Nucleus accumbens (tissue), 56 donors: ENCODE results near the gene PTCRA.
A peak's percentile ranks its signal among the peaks of the same experiment; 100 is the strongest.
"Not testable (repeated sequence)": the region's sequence is repeated elsewhere in the genome, so short reads cannot be mapped to it uniquely, and the experiment has no call there.

Experiments
- DNase-seq, 56 donors: peaks; one replicate each; lab custom pipeline; 2025; lab: John Stamatoyannopoulos, UW

The PTCRA gene, protein sequence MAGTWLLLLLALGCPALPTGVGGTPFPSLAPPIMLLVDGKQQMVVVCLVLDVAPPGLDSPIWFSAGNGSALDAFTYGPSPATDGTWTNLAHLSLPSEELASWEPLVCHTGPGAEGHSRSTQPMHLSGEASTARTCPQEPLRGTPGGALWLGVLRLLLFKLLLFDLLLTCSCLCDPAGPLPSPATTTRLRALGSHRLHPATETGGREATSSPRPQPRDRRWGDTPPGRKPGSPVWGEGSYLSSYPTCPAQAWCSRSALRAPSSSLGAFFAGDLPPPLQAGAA

DNA sequence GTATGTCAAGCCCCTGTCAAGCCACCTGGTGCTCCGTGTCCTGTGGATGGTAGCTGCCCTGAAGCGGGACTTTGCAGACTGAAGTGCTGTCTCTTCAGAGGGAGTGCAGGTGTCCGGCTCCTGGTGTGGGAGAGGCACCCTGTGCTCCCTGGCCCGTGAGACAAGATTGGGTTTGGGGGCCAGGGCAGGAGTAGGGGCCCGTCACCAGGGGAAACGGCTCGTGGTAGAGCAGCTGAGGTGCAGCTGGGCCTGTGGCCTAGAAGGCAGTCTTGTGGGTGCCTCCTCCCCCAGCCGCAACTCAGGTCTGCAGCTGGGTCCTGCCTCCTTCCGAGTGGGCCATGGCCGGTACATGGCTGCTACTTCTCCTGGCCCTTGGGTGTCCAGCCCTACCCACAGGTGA is at the start of gene PTCRA:
Gene PTCRA (plus strand): TSS at position 322 of the 400 bp plus-strand sequence. CDS start 17 bp downstream, at position 339.
- DNase-seq: no peak

DNA sequence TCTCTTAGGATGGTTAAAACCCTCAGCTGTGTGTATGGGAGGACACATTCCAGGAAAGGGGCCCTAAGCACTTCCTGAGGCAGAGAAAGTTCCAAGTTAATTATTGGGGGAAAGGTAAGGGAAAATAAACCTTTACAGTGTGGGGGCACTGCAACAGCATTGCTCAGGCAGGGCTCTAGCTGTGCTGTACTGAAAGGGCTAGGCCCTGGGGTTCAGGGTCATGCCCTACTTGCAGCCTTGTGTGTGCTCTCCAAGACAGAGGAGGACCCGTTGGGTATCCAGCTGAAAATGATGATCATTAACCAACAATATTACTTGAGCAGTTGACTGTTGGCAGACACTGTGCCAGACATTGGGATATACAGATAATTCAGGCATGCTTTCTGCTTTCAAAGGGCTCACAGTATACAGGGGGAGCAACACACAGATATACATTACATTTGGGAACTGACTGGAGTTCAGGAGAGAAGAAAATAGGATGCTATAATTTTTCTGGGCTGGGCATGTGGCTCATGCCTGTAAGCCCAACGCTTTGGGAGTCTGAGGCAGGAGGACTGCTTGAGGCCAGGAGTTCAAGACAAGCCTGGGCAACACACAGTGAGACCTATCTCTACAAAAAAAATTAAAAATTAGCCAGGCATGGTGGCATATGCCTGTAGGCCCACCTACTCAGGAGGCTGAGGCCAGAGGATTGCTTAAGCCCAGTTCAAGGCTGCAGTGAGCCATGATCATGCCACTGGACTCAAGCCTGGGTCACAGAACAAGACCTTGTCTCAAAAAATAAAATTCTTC is 45.5 kb upstream of the PTCRA start:
- DNase-seq: no peak

DNA sequence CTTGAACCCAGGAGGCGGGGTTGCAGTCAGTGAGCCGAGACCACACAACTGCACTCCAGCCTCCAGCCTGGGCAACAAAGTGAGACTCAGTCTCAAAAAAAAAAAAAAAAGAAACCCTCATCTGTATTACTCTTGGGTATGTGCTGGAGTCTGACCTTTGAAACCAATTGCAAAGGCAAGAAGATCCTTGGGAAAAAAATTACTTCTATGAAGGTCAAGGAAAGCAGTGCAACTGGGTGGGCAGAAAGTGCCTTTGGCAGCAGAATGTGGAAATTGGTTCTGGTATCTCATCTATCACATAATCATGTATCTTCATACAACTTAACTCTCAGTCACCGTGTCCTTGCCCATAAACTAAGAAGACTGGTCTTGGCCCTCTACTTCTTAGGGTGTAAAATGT is 44.1 kb upstream of the PTCRA start:
- no peak for DNase-seq

DNA sequence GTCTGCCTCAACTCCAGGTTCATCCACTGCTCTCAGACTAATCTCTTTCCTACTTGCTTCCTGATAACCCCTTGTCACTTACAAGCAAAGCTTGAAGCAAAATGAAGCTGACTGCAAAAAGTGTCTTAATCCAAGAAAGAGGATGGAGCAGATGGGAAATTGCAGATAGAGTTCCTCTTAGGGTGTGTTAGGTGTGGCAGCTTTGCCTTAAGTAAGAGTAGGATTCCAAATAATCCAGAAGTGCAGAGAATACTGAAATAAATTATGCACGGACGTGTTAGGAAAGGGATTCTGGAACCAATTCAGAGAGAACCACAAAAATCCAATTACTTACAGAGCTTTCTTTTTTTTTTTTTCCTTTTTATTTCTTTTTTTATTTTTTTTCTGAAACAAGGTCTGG is 42.5 kb upstream of the PTCRA start:
- DNase-seq: no peak

DNA sequence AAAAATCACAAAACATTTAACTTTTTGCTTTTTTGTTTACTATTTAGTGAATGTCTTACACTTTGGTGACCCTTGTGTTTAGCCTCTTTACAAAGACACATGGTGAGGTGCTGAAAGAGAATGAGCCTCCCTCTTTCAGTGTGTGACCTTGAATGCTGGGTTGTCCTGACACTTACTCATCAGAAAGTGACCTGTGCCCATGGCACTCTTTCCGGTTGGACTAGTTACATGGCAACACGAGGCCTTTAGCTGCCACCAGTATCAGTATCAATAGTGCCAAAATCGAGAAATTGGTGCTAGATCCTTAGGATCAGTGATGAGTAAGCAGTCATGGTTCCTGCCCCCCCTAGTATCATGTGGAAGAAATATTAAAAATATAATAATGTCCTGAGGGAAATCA is 38.2 kb upstream of the PTCRA start:
- no peak for DNase-seq

DNA sequence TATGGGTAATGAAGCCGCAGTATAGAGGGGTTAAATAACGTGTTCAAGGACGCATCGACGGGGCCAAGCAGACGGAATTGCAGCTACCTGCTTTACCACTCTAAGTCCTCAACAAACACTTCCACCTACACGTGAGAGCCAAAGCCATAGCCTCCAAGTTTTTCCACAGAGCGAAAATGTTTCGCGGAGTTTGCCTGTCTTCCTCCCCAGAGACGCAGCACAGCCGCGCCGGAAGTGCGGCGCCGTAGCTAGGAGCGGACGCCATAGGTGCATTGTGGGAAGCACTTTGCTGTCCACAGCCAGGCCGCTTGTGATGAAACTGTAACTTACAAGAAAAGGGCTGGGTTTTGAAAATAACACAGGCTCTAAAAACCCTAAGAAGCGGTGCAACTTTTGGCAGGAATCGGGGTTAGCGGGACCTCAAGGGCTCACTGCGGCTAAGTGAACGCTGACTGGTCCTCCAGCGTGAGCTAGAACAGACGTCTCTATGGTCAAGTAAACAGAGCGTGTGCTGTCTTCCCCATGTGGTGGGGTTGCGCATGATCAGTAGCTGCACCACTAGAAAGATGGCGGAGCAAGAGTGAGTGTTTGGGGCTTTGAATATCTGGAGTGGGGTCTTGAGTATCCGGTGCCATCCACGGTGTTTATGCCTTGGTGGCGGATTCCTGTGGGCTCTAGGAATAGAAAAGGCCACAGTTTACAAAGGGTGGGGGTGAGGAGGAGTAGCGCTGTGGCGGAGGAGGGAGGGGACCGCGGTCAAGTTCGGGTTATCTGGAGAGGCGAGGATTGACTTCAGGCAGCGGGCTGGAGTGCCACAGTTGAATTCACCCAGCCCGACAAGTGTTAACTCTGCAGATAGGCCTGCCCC is 36.2 kb upstream of the PTCRA start, which contains the start of gene RPL7L1:
Gene RPL7L1 (plus strand): TSS at position 245 of the 868 bp plus-strand sequence. CDS start 295 bp downstream, at position 540.
- DNase-seq: peak; percentile 31 to 98 (median 91)

DNA sequence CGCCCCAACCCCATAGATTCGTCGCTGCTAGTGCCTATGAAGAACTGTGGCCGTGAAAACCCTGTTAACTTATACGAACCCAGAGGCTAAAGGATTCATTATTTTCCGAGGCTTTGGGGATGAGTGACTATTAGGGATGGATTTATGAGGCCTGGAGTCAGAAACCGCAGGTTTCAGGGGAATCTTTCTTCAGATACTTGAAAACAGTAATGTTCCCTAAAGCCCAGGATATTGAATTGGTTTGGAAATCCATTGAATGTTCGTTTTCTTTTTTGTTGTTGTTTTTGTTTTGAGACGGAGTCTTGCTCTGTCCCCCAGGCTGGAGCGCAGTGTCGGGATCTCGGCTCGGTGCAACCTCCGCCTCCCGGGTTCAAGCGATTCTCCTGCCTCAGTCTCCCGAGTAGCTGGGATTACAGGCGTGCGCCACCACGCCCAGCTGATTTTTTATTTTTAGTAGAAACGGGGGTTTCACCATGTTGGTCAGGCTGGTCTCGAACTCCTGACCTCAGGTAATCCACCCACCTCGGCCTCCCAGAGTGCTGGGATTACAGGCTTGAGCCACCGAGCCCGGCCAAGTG is 35.5 kb upstream of the PTCRA start:
- DNase-seq: not testable (repeated sequence)

DNA sequence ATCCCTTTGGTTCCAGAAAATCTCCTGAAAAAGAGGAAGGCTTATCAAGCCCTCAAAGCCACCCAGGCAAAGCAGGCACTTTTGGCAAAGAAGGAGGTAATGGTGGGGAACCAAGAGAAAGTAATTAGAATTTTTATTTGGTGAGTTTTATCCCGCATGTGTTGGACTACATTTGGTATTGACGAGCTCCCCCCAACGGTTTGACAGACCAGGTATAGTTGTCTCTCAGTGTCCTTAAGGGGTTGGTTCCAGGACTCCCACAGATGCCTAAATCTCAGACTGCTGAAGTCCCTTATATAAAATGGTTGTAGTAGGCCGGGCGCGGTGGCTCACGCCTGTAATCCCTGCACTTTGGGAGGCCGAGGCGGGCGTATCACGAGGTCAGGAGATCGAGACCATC is 35.0 kb upstream of the PTCRA start:
- not testable (repeated sequence) for DNase-seq

DNA sequence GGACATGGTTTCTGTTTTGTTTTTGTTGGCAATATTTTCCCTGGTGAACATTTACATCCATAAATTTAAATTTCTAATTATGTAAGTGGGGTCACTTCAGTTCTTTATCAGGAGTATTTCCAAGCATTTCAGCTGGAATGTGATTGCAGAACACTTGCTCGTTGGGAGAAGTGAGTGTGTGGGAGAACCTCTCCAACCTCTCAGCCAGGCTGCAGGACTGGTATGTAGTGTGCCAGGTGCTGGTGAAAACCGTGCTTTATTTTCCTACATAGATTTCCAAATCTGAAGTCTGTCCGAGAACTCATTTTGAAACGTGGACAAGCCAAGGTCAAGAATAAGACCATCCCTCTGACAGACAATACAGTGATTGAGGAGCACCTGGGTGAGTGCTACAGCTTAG is 30.2 kb upstream of the PTCRA start:
- no peak for DNase-seq

DNA sequence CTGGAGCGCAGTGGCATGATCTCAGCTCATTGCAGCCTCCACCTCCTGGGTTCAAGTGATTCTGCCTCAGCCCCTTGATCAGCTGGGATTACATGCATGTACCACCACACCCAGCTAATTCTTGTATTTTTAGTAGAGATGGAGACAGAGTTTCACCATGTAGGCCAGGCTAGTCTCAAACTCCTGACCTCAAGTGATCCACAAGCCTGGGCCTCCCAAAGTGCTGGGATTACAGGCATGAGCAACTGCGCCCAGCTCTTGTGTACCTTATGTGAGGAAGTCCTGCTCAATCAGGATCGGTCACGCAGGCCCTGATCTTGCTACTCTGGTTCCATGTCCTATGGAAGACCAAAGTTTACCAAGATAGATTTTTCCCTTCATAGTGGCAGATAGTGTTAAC is 27.7 kb upstream of the PTCRA start:
- not testable (repeated sequence) for DNase-seq

DNA sequence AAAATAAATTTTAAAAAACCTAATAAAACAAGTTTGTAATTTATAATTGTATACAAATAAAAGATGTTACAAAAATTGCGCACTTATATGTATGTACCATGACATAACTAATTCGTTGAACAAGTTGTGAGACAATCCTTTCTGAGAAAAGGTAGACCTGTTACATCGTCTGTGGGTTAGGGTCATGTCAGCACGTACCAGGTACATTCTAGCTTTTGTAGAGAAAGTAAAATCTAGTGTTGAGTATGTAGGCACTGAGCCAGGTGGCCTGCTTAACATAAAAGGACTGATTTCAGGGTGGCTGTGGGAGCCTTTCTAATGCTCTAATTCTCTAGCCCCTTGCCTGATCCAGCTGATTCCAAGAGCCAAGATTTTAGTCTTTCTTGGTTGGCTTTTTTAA is 26.0 kb upstream of the PTCRA start:
- DNase-seq: no peak

DNA sequence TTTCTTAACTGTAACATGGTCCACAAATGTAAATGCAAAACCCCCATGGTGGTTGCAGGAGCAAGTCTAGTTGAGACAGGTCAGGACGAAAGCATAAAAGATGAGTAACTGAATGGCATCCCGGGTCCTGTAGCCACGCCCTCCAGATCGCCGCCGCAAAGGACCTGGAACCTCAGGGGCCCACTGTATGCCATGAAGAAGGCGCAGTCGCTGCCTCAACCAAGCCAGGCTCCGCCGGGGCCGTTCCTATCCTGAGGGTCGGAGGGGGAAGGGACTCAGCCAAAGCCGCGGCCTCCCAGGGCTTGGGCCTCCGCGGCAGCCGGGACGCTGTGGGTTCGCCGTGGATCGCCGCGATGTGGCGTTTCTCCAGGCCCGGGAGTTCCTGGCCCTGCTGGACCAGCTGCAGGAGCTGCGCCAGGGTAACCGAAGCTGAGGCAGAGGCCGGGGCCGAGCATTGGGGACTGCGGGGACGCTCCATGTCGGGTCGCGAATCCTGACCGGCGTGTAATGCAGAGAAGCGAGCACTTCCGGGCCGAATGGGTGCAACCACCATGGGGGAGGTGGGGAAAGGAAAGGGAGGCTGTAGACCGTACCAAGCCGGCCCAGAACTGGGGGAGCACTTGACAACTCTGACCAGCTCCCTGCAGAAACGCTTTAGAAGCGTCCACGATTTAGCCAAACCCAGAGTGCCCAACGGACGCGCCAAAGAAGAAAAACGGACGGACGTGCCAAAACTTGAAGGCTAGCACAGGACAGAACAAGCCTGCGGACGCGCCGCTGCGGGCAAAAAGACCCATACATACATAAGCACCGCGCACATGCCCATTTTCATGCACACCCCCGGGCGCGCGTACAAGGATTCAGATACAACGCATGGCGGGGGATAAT is 25.3 kb upstream of the PTCRA start:
- DNase-seq: peak; percentile 41 to 96 (median 86)

DNA sequence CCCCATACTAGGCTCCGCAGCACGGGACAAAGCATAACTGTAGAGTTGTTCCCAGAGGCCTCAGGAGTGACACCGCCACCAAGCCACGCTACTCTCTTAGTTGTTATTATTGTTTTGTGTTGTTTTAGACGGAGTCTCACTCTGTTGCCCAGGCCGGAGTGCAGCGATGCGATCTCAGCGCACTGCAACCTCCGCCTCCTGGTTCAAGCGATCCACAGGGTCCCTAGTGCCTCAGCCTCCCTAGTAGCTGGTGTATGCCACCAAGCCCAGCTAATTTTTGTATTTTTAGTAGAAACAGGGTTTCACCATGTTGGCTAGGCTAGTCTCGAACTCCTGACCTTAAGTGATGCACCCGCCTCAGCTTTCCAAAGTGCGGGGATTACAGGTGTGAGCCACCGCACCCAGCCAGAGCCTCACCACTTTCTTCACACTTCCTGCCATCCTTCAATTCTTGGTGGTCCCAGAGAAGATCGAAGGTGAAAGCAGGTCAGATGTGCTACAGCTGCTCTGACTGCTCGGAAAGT is 24.6 kb upstream of the PTCRA start:
- DNase-seq: no peak

DNA sequence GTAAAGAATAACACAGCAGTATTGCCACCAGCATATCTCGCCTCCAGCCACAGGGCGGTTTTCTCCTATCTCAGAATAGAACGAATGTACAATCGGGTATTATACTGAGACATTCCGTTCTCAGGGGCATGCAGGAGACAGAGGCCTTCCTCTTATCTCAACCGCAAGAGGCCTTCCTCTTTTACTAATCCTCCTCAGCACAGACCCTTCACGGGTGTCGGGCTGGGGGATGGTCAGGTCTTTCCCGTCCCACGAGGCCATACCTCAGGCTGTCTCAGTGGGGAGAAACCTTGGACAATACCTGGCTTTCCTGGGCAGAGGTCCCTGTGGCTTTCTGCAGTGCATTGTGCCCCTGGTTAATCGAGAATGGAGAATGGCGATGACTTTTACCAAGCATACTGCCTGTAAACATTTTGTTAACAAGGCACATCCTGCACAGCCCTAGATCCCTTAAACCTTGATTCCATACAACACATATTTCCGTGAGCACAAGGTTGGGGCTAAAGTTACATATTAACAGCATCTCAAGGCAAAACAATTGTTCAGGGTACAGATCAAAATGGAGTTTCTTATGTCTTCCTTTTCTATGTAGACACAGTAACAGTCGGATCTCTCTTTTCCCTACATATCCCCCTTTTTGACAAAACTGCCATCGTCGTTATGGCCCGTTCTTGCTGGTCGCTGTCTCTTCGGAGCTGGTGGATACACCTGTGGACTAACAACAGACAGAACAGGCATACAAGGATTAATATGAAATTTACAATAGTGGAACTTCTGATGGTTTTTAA is 21.6 kb upstream of the PTCRA start:
- not testable (repeated sequence) for DNase-seq

DNA sequence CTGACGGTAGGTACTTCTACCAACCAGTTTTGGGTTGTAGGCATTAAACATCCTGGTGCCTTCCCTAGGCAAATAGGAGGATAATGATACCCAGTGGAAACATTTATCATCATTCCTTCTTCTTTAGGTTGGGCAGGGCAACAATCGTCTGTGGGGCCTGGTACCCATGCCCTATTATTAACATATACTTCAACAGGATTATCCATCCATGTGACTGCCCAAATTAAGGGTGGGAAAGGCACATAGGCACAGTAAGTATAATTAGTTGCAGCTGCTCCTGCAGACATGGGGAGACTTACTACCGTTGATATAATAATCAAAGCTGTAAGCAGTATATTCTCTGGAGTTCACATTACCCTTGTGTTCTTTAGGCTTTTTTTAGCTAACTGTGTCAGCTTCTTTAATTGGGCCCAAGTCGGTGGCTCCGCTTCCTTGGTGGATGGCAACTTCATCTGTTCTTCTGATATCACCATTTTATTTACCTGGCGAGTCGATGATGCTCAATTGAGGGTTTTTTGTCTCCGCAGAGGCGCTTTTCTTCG is 19.6 kb upstream of the PTCRA start:
- DNase-seq: no peak

DNA sequence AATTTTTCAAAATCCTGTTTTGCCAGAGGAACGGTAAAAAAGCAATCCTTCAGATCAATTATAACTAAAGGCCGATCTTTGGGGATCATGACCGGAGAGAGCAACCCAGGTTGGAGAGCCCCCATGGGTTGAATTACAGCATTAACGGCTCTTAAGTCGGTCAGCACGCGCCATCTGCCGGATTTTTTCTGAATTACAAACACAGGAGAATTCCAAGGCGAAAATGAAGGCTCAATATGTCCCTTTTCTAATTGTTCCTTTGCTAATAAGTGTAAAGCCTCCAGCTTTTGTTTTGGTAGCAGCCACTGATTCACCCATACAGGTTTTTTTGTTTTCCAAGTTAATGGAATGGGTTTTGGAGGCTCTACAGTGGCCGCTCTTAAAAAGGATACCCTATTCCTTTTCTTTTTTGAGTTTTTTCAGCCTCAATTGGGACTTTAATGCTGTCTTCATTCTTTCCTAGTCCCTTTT is 16.9 kb upstream of the PTCRA start:
- DNase-seq: peak in 43 of 56 donors; percentile 3 to 88 (median 39)

DNA sequence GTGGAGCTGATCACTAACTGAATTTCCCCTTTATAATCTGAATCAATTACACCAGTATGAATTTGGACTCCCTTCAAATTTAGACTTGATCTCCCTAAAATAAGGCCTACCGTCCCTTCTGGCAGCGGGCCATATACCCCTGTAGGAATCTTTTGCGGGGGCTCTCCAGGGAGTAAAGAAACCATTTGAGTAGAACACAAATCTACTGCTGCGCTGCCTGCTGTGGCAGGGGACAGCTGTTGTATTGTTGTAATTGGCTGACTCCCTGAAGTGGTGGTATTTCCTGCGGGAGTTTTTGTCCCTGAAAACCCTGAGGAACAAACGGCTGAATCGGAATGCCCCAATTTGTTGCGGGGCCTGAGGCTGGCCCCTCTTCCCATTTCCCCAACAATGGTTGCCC is 16.0 kb upstream of the PTCRA start:
- no peak for DNase-seq

DNA sequence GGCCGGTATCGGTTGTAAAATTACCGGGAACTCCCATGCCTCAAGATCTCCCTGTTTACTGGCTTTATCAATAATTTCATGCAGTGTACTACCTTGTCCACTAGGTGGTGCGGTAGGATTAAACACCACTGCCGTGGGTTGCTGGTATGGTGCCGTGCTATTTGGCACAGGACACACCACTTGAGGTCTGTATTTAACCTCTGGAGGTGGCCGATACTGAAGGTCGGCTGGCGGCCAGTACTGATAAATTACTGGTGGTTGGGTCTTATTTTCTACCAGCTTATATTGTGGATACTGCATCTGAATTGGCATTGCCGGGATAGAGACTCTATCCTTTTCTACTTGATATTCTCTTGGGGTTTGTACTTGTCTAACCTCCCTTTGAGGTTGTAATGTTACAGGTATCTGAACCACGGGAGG is 14.3 kb upstream of the PTCRA start:
- DNase-seq: peak in 49 of 56 donors; percentile 6 to 82 (median 49)
